HepG2 (cell line): ENCODE results near the gene USP14. TPM values are rescaled to one million over a fixed set of nuclear protein-coding genes. Genes with fewer than 3 reads are reported as not detected.

Source experiments
- ATAC-seq: fragments of 200-7000 bp; cut with Tn5 transposase; 3 replicates; pipeline ENCODE4 v1.9.1; 2020; ENCODE audit warnings: mild to moderate bottlenecking, moderate library complexity
- BruUV-seq: library from RNA; stranded (reverse); fragments of 400-500 nt; replicated peaks from 2 replicates; lab custom pipeline; 2021; lab: Mats Ljungman, UMichigan
- CTCF ChIA-PET: fragments of 300-600 bp; formaldehyde crosslinking; extraction: SDS; loops from one replicate; lab custom pipeline; 2021; ENCODE audit warnings: low total read pairs, inconsistent platforms, low intra/inter-chr PET ratio; lab: Yijun Ruan, JAX
- POLR2A ChIA-PET: fragments of 350-600 bp; sonication (Branson Sonifier 250); formaldehyde crosslinking; loops from one replicate; lab custom pipeline; 2020; ENCODE audit warnings: antibody characterized with exemption, inconsistent platforms; lab: Yijun Ruan, JAX
- DNase-seq: peaks from one replicate; pipeline ENCODE4 v3.0.0-alpha.2; 2015; ENCODE audit warnings: low spot score
- FAIRE-seq: peaks from 3 replicates; lab custom pipeline; 2011; peaks lifted over from hg19 to GRCh38; lab: Jason Lieb, UNC
- H2AFZ ChIP-seq: one replicate; pipeline ENCODE4 v1.6.1; 2011; ENCODE audit warnings: low read length, inconsistent platforms
- H3K27ac ChIP-seq: fragments of 300-600 bp; 3 replicates; pipeline ENCODE4 v1.8.0; 2011; ENCODE audit warnings: mixed run types, mild to moderate bottlenecking, mixed read lengths, low read length, inconsistent platforms; ENCODE audit not compliant: insufficient read depth; ENCODE audit errors: extremely low read length
- H3K27me3 ChIP-seq, 2 experiments: fragments of 200-600 bp in 1 of 2; 2 replicates in 1 of 2; 3 replicates in 1 of 2; pipeline versions ENCODE4 v1.6.0 to v1.8.0; 2011; ENCODE audit warnings: low read length in 2 of 2, mild to moderate bottlenecking in 2 of 2, moderate library complexity in 2 of 2, inconsistent platforms in 1 of 2; ENCODE audit not compliant: insufficient read depth in 2 of 2, control insufficient read depth in 1 of 2
- H3K36me3 ChIP-seq, 2 experiments: fragments of 200-600 bp in 1 of 2; replicated peaks in 1 of 2; 2 replicates in 1 of 2; 3 replicates in 1 of 2; pipeline versions ENCODE4 v1.5.1 to v1.8.0; 2011; ENCODE audit warnings: low read length in 2 of 2, inconsistent platforms in 1 of 2; ENCODE audit not compliant: insufficient read depth in 2 of 2, control insufficient read depth in 1 of 2
- H3K4me1 ChIP-seq: 2 replicates; pipeline ENCODE4 v1.5.1; 2012; ENCODE audit warnings: low read length, inconsistent platforms; ENCODE audit not compliant: insufficient read depth
- H3K4me2 ChIP-seq: 2 replicates; pipeline ENCODE4 v1.6.0; 2011; ENCODE audit warnings: low read depth, low read length, inconsistent platforms
- H3K4me3 ChIP-seq, 3 experiments: fragments of 200-600 bp in 1 of 3; sonication (generic), shearing (Covaris generic) in 1 of 3; replicated peaks in 1 of 3; 2 replicates each; pipeline ENCODE4 v1.5.1; 2011 to 2016; ENCODE audit warnings: low read length in 3 of 3, inconsistent platforms in 2 of 3, low read depth in 2 of 3, mild to moderate bottlenecking in 2 of 3, control low read depth in 1 of 3, mixed read lengths in 1 of 3; ENCODE audit not compliant: insufficient read depth in 1 of 3
- H3K79me2 ChIP-seq: one replicate; pipeline ENCODE4 v1.6.1; 2011; ENCODE audit warnings: low read length, inconsistent platforms; ENCODE audit not compliant: insufficient read depth
- H3K9ac ChIP-seq: 2 replicates; pipeline ENCODE4 v1.6.0; 2011; ENCODE audit warnings: mild to moderate bottlenecking, low read depth, low read length, inconsistent platforms; ENCODE audit not compliant: insufficient read depth
- H3K9me3 ChIP-seq: 2 replicates; pipeline ENCODE4 v1.5.1; 2012; ENCODE audit warnings: mild to moderate bottlenecking, low read length
- H4K20me1 ChIP-seq: 2 replicates; pipeline ENCODE4 v1.6.0; 2011; ENCODE audit warnings: inconsistent platforms, mild to moderate bottlenecking, low read length, moderate library complexity; ENCODE audit not compliant: insufficient read depth
- CREBL2 ChIP-seq: sonication (generic); formaldehyde crosslinking; IDR thresholded peaks from 2 replicates; pipeline ENCODE4 v1.8.1; 2023; ENCODE audit warnings: missing genetic modification reagents, mild to moderate bottlenecking, borderline replicate concordance
- EP300 ChIP-seq, 3 experiments: sonication (generic) in 1 of 3; formaldehyde crosslinking in 1 of 3; IDR thresholded peaks; 2 replicates each; pipeline versions ENCODE4 v1.5.1 to v1.6.1; 2011 to 2020; ENCODE audit warnings: low read depth in 2 of 3, low read length in 2 of 3, borderline replicate concordance in 1 of 3, improper control_type of control experiment in 1 of 3, mild to moderate bottlenecking in 1 of 3, missing genetic modification reagents in 1 of 3, moderate library complexity in 1 of 3
- FOSL2 ChIP-seq: sonication (generic); formaldehyde crosslinking; IDR thresholded peaks from 2 replicates; pipeline ENCODE4 v1.4.0; 2020; ENCODE audit warnings: missing genetic modification reagents
- HNRNPLL ChIP-seq: fragments of 200-400 bp; formaldehyde crosslinking; IDR thresholded peaks from 2 replicates; pipeline ENCODE4 v1.6.1; 2017; ENCODE audit warnings: mild to moderate bottlenecking, low read depth, low read length; ENCODE audit not compliant: poor library complexity, severe bottlenecking
- NR2F6 ChIP-seq, 2 experiments: IDR thresholded peaks; 2 replicates each; pipeline ENCODE4 v1.6.1; 2016; ENCODE audit warnings: antibody characterized with exemption in 1 of 2, mild to moderate bottlenecking in 1 of 2
- SCMH1 ChIP-seq: sonication (generic); formaldehyde crosslinking; IDR thresholded peaks from 2 replicates; pipeline ENCODE4 v1.9.0; 2021; ENCODE audit warnings: missing genetic modification reagents, mild to moderate bottlenecking, borderline replicate concordance
- SETDB1 ChIP-seq: sonication (generic); formaldehyde crosslinking; IDR thresholded peaks from 2 replicates; pipeline ENCODE4 v1.5.1; 2020; ENCODE audit warnings: missing genetic modification reagents, mild to moderate bottlenecking, borderline replicate concordance
- SMARCC2 ChIP-seq: fragments of 450-650 bp; IDR thresholded peaks from 2 replicates; pipeline ENCODE4 v1.6.1; 2017; ENCODE audit warnings: antibody characterized with exemption, mild to moderate bottlenecking
- YEATS4 ChIP-seq: sonication (generic); formaldehyde crosslinking; IDR thresholded peaks from 2 replicates; pipeline ENCODE4 v1.4.0; 2020; ENCODE audit warnings: missing genetic modification reagents, borderline replicate concordance
- ZNF563 ChIP-seq: sonication (generic); formaldehyde crosslinking; IDR thresholded peaks from 2 replicates; pipeline ENCODE4 v1.8.0; 2022; ENCODE audit warnings: mild to moderate bottlenecking, moderate library complexity, missing genetic modification reagents
- ZNF780A ChIP-seq: sonication (generic); formaldehyde crosslinking; IDR thresholded peaks from 2 replicates; pipeline ENCODE4 v1.8.0; 2022; ENCODE audit warnings: mild to moderate bottlenecking, missing genetic modification reagents, moderate library complexity
- ZSCAN21 ChIP-seq: sonication (generic); formaldehyde crosslinking; IDR thresholded peaks from 2 replicates; pipeline ENCODE4 v1.8.0; 2022; ENCODE audit warnings: mild to moderate bottlenecking, missing genetic modification reagents, moderate library complexity, borderline replicate concordance
- WGBS: methylation state at CpG from one replicate; pipeline ENCODE4 v1.1.6; 2017; ENCODE audit warnings: low lambda C conversion rate; 5-methylcytosine and 5-hydroxymethylcytosine counted together
- in situ Hi-C: cut with HindIII; loops from 2 replicates; pipeline ENCODE4 v1.10.0; 2017; ENCODE audit warnings: low pct_unique_long_range_greater_than_20kb; ENCODE audit not compliant: extremely low pct_ligation_motif_present
- intact Hi-C: fragments of 100-400 bp; cut with micrococcal nuclease; formaldehyde crosslinking; loops from one replicate; pipeline ENCODE4 v1.10.0; 2022; ENCODE audit not compliant: unreplicated experiment
- polyA plus RNA-seq, 8 experiments: library from polyadenylated mRNA; depleted of rRNA in 3 of 8; stranded (reverse) in 7 of 8; unstranded in 1 of 8; fragments of >200 nt; fragmentation: Illumina TruSeq in 4 of 8; extraction: Trizol in 4 of 8; gene quantifications; 2 replicates each; pipeline versions ENCODE4 v1.2.1 to v1.2.3, GENCODE V29; 2011 to 2016; ENCODE audit warnings: low read depth in 4 of 8, missing spikeins in 1 of 8, mixed read lengths in 1 of 8; ENCODE audit not compliant: insufficient read depth in 1 of 8
- total RNA-seq, 5 experiments: library from RNA; depleted of rRNA; stranded (reverse); fragments of >200 nt; fragmentation: Illumina TruSeq; extraction: Trizol; gene quantifications; 2 replicates each; pipeline ENCODE4 v1.2.3, GENCODE V29; 2016; ENCODE audit warnings: low read depth in 1 of 5
- TF ChIP-seq, protein P1 (sequence below): sonication (generic); formaldehyde crosslinking; IDR thresholded peaks from 2 replicates; pipeline ENCODE4 v1.4.0; 2020; ENCODE audit warnings: missing genetic modification reagents

The USP14 gene
- total and polyA plus RNA-seq, 2 of the 13 experiments (the other 11 are each of a cell fraction or from before 2014, with no cell fraction given): 14.7 to 16.6 TPM

GRCh38 chr18:248053-248452, 89.7 kb downstream of the USP14 start (continued):
- TF ChIP-seq ZNF780A (no peak), EP300 (IDR thresholded peaks at IDR 0.05; ENCODE audit: low read depth in 2 of 2, low read length in 2 of 2) (no peak), EP300 (CRISPR knock-in tag; IDR thresholded peaks at IDR 0.05; ENCODE audit: borderline replicate concordance) (no peak), HNRNPLL (no peak), CREBL2 (CRISPR knock-in tag) (no peak), NR2F6 (IDR thresholded peaks at IDR 0.05) (no peak), NR2F6 (CRISPR knock-in tag; IDR thresholded peaks at IDR 0.05) (no peak), SCMH1 (CRISPR knock-in tag) (no peak), ZNF563 (CRISPR knock-in tag) (no peak), SMARCC2 (no peak), YEATS4 (CRISPR knock-in tag) (no peak), SETDB1 (CRISPR knock-in tag) (no peak)
- TF ChIP-seq, all 625 proteins: peak for 0

- FAIRE-seq (no peak), ATAC-seq (no peak), DNase-seq (no peak)
- no peak overlapping the region for H3K9ac ChIP-seq
- H4K20me1 ChIP-seq: no peaks in the 10 kb centered on the region; the same call in 1 of the 2 replicates
- TF ChIP-seq FOSL2 (peak; percentile 37; the same call in 1 of the 2 replicates), ZSCAN21 (CRISPR knock-in tag) (no peak)
- TF ChIP-seq, protein P1, sequence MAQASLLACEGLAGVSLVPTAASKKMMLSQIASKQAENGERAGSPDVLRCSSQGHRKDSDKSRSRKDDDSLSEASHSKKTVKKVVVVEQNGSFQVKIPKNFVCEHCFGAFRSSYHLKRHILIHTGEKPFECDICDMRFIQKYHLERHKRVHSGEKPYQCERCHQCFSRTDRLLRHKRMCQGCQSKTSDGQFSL (CRISPR knock-in tag): no peak
- no peak overlapping the region for H3K4me2 ChIP-seq
- no peak overlapping the region for H3K27ac ChIP-seq
- CTCF ChIA-PET: no interaction called here
- in situ Hi-C loops (no loop called here), intact Hi-C loops (no loop called here)
- no peaks in the 10 kb centered on the region for H3K4me1 ChIP-seq
- H3K79me2 ChIP-seq: no peaks in the 10 kb centered on the region
- H3K36me3 ChIP-seq: peaks cover 14 to 71% of the 10 kb centered on the region in 2 experiments; a peak in 4 of 5 replicates
- H2AFZ ChIP-seq: no peak overlapping the region
- H3K9me3 ChIP-seq: no peaks in the 10 kb centered on the region
- POLR2A ChIA-PET: no interaction called here
- no peaks in the 10 kb centered on the region for H3K27me3 ChIP-seq
- no TSS peak for BruUV-seq
- 97% methylated on average over 2 of the region's 2 CpGs for WGBS
- no peak overlapping the region for H3K4me3 ChIP-seq
Measured at GRCh38 chr18:250685-251084, 92.3 kb downstream of the USP14 start.
